Measurements from ENCODE around the gene EFNB3. TPM values are rescaled to one million over a fixed set of nuclear protein-coding genes. Genes with fewer than 3 reads are reported as not detected.

EFNB3 gene
- total and polyA plus RNA-seq, 2 experiments from 2014 or later: 70.3 to 72.0 TPM

DNA sequence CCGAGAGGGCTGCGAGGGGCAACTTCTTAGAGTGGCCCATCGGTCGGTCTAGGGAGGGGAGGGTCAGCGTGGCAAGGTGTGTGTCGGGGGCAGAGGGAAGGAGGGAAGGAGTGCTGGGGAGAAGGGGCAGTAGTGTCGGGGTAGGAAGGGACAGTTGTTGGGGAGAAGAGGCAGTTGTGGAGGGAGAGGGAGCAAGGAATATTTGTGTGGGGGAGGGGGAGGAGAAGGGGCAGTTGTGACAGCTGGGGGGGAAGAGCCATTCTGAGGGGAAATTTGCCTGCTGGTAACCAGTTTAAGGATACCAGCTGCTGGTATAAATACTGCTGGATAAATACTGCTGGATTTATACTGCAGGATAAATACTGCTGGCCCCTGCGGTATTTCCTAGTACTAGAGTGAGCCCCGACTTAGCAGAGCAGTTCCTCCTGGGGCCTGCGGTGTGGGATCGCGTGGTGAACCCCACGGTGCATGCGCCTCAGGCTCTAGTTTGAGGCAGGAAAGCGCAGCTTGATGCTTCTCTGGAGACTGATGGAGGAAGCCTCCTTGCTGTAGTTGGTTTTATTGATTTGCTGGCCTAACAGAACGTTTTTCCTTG lies 12.9 kb downstream of the EFNB3 start:
- Histone ChIP-seq H3K4me3 (peak overlapping the region; percentile 40), H3K27me3 (no peaks in the 10 kb centered on the region), H3K4me1 (ENCODE audit: low read depth) (no peaks in the 10 kb centered on the region), H3K9me3 (ENCODE audit: low read depth) (no peaks in the 10 kb centered on the region), H3K36me3 (no peaks in the 10 kb centered on the region), H3K27ac (no peak overlapping the region)
- no peak for TF ChIP-seq CTCF (IDR thresholded peaks at IDR 0.05; ENCODE audit: low read depth, low read length)
- DNase-seq (ENCODE audit: low read depth in 1 of 2, low spot score in 1 of 2): peak; percentile 14 to 34

GRCh38 chr17:7719661-7720060 lies 14.7 kb downstream of the EFNB3 start:
- TF ChIP-seq CTCF (IDR thresholded peaks at IDR 0.05; ENCODE audit: low read depth, low read length): no peak
- DNase-seq (ENCODE audit: low read depth in 1 of 2, low spot score in 1 of 2): no peak
- H3K27me3 ChIP-seq: no peaks in the 10 kb centered on the region

GRCh38 chr17:7720125-7720524 lies 15.1 kb downstream of the EFNB3 start:
- Histone ChIP-seq H3K4me3 (no peak overlapping the region), H3K9me3 (ENCODE audit: low read depth) (no peaks in the 10 kb centered on the region), H3K27ac (no peak overlapping the region), H3K27me3 (no peaks in the 10 kb centered on the region), H3K36me3 (no peaks in the 10 kb centered on the region), H3K4me1 (ENCODE audit: low read depth) (no peaks in the 10 kb centered on the region)
- no peak for DNase-seq (ENCODE audit: low read depth in 1 of 2, low spot score in 1 of 2)
- TF ChIP-seq CTCF (IDR thresholded peaks at IDR 0.05; ENCODE audit: low read depth, low read length): no peak

More at GRCh38 chr17:7719661-7720060, 14.7 kb downstream of the EFNB3 start:
- no peaks in the 10 kb centered on the region for H3K4me1 ChIP-seq (ENCODE audit: low read depth)
- H3K36me3 ChIP-seq: no peaks in the 10 kb centered on the region
- no peak overlapping the region for H3K27ac ChIP-seq
- H3K4me3 ChIP-seq: no peak overlapping the region
- H3K9me3 ChIP-seq (ENCODE audit: low read depth): no peaks in the 10 kb centered on the region

GRCh38 chr17:7721612-7722011 lies 16.6 kb downstream of the EFNB3 start:
- no peak overlapping the region for H3K27ac ChIP-seq
- H3K4me1 ChIP-seq (ENCODE audit: low read depth): no peaks in the 10 kb centered on the region
- DNase-seq (ENCODE audit: low read depth in 1 of 2, low spot score in 1 of 2): no peak
- H3K4me3 ChIP-seq: no peak overlapping the region
- TF ChIP-seq CTCF (IDR thresholded peaks at IDR 0.05; ENCODE audit: low read depth, low read length): no peak
- no peaks in the 10 kb centered on the region for H3K27me3 ChIP-seq
- no peaks in the 10 kb centered on the region for H3K9me3 ChIP-seq (ENCODE audit: low read depth)
- H3K36me3 ChIP-seq: no peaks in the 10 kb centered on the region

DNA sequence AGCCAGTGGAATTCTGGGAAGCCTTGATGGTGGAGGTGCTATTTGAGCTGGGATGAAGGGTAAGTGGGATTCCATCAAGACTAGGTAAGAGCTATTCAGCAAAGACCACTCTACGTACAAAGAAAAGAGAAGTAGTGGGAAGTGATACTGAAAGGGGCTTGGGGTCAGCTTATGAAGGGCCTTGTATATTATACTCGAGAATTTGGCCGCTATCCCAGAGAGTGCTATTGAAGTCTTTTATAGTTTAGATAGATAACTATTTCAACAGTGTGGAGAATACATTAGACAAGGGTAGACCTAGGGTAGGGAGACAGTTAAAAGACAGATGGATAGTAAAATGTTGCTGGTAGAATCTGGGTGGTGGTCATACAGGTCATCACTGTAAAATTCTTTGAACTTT lies 22.9 kb downstream of the EFNB3 start:
- Histone ChIP-seq H3K27ac (no peak overlapping the region), H3K9me3 (ENCODE audit: low read depth) (no peaks in the 10 kb centered on the region), H3K36me3 (no peaks in the 10 kb centered on the region), H3K27me3 (no peaks in the 10 kb centered on the region), H3K4me1 (ENCODE audit: low read depth) (no peaks in the 10 kb centered on the region), H3K4me3 (no peak overlapping the region)
- no peak for TF ChIP-seq CTCF (IDR thresholded peaks at IDR 0.05; ENCODE audit: low read depth, low read length)
- no peak for DNase-seq (ENCODE audit: low read depth in 1 of 2, low spot score in 1 of 2)

All from cardiac muscle cell (in vitro differentiated cells and primary cell).